LNCaP clone FGC (cell line): Measurements from ENCODE around the gene NDST4.

ENCODE experiments used
- DNase-seq: peaks from one replicate; pipeline ENCODE4 v3.0.0-alpha.2; 2011; ENCODE audit warnings: low read depth
- H3K4me3 ChIP-seq: 2 replicates; pipeline ENCODE4 v1.5.1; 2011; ENCODE audit warnings: mild to moderate bottlenecking, low read depth, low read length, control low read depth
- CTCF ChIP-seq: IDR thresholded peaks from 2 replicates; pipeline ENCODE4 v1.5.1; 2012; ENCODE audit warnings: mild to moderate bottlenecking; ENCODE audit not compliant: control insufficient read depth, insufficient read depth; ENCODE audit errors: extremely low read depth

The NDST4 gene

GRCh38 chr4:115145393-115146160 lies 32.2 kb upstream of the NDST4 start:
- H3K4me3 ChIP-seq = no peak overlapping the region
- DNase-seq = peak; percentile 33
- TF ChIP-seq CTCF = no peak

- DNase-seq = no peak
- H3K4me3 ChIP-seq = no peak overlapping the region
- TF ChIP-seq CTCF = no peak
These were observed 14.6 kb upstream of the NDST4 start for GRCh38 chr4:115128037-115128436.

GRCh38 chr4:115126491-115126890 lies 13.1 kb upstream of the NDST4 start:
- no peak overlapping the region for H3K4me3 ChIP-seq
- no peak for TF ChIP-seq CTCF
- no peak for DNase-seq

- no peak for DNase-seq
- no peak overlapping the region for H3K4me3 ChIP-seq
- no peak for TF ChIP-seq CTCF
These were observed 8.1 kb upstream of the NDST4 start for GRCh38 chr4:115121351-115122043.

GRCh38 chr4:115119804-115120352 lies 6.5 kb upstream of the NDST4 start:
- H3K4me3 ChIP-seq = no peak overlapping the region
- no peak for DNase-seq
- TF ChIP-seq CTCF = peak; percentile 40

- no peak for TF ChIP-seq CTCF
- no peak for DNase-seq
- H3K4me3 ChIP-seq = no peak overlapping the region
These were observed 4.2 kb upstream of the NDST4 start for GRCh38 chr4:115117651-115118050.
